NCI-H1048 (cell line): Measurements from ENCODE around the gene ADGRD1.
"Not testable (repeated sequence)": the region's sequence is repeated elsewhere in the genome, so short reads cannot be mapped to it uniquely, and the experiment has no call there.

ENCODE experiments used
- DNase-seq: peaks from one replicate; lab custom pipeline; 2025; lab: John Stamatoyannopoulos, UW

Gene ADGRD1

DNA sequence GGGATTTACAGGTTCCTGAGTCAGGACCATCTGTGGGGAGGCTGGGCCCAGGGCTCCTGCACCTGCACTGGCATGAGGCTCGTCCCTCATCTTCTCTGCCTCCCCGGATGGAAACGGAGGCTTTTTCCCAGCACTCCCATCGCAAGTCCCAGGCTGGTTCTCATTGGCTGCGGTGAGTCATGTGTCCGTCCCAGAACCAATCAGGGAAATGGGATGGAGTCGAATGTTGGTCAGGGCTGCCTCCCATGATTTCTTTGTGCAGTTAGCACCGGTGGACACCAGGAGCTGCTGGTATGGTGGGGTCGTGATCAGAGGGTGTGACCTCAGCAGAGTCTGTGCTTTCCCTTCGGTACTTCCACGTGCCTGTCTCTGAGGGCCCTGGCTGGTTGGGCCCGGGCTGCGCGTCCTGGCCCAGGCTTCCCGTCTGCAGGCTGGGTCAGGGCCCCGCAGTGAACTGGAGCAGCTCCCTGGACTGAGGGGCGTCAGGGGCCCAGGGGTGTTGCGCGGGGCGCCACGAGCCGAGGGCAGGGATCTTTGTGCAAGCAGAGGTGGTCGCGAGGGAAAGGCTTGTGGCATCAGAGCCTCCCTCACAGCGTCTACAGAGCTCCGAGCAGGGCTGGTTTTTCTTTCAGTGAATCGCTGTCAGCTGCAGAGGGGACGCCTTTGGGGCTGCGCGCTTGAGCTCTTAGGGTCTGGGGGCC, 168.1 kb downstream of the ADGRD1 start:
- DNase-seq, result no peak

- DNase-seq, result no peak
Observed at GRCh38 chr12:131122631-131123030, 168.9 kb downstream of the ADGRD1 start.

DNA sequence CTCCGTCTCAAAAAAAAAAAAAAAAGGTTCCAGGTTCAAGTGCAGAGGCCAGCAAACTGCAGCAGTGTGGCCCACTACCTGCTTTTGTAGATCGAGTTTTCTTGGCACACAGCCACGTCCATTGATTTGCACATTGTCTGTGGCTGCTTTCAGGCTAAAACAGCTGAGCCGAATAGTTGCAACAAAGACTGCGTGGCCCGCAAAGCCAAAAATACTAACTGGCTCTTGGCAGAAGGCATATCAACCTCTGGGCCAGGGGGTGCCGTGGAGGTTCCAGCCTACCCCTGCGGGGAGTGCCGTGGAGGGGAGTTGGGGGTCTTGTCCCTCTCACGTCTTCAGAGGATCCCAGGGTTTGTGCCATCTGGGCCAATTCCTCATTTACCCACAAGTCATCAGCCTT, 170.1 kb downstream of the ADGRD1 start:
- DNase-seq, result no peak

GRCh38 chr12:131124487-131125280, 171.0 kb downstream of the ADGRD1 start:
- DNase-seq, result no peak

- DNase-seq, result no peak
Observed at GRCh38 chr12:131126662-131127173, 173.0 kb downstream of the ADGRD1 start.

GRCh38 chr12:131128556-131128955, 174.8 kb downstream of the ADGRD1 start:
- DNase-seq, result no peak

DNA sequence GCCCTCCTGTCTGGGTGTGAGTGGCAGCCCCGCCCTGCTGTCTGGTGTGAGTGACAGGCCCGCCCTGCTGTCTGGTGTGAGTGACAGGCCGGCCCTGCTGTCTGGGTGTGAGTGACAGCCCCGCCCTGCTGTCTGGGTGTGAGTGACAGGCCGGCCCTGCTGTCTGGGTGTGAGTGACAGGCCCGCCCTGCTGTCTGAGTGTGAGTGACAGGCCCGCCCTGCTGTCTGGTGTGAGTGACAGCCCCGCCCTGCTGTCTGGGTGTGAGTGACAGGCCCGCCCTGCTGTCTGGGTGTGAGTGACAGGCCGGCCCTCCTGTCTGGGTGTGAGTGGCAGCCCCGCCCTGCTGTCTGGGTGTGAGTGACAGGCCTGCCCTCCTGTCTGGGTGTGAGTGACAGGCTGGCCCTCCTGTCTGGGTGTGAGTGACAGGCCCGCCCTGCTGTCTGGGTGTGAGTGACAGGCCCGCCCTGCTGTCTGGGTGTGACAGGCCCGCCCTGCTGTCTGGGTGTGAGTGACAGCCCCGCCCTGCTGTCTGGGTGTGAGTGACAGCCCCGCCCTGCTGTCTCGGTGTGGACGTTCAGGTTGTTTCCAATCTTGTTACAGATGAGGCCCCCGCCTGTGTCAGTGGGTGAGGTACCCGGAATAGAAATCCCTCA, 175.4 kb downstream of the ADGRD1 start:
- not testable (repeated sequence) for DNase-seq

GRCh38 chr12:131129839-131130238, 176.1 kb downstream of the ADGRD1 start:
- no peak for DNase-seq

DNA sequence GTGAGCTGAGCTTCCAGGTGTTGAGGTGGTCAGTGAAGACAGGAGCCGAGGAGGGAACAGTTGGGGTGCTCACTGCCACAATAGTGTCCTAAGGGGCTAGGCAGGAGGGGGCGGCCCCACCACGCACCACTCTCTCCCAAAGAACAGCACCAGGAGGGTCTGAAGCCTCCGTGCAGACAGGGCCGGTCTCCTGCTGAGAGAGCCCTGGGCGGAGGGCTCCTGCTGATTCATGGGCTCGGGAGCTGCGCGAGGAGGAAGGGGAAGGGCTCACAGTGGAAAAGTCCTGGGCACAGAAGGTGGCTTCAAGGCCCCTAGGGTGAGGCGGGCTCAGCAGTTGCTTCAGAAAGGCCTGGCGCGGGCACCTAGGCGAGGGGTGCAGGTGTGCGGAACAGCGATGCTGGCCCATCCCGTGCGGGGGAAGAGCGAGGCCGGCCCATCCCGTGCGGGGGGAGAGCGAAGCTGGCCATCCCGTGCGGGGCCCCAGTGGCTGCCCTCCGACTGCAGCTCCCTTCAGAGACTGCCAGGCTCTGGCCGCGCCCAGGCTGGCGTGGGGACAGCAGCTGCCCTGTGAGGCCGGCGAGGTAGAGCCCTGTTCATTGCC, 176.7 kb downstream of the ADGRD1 start:
- no peak for DNase-seq

DNA sequence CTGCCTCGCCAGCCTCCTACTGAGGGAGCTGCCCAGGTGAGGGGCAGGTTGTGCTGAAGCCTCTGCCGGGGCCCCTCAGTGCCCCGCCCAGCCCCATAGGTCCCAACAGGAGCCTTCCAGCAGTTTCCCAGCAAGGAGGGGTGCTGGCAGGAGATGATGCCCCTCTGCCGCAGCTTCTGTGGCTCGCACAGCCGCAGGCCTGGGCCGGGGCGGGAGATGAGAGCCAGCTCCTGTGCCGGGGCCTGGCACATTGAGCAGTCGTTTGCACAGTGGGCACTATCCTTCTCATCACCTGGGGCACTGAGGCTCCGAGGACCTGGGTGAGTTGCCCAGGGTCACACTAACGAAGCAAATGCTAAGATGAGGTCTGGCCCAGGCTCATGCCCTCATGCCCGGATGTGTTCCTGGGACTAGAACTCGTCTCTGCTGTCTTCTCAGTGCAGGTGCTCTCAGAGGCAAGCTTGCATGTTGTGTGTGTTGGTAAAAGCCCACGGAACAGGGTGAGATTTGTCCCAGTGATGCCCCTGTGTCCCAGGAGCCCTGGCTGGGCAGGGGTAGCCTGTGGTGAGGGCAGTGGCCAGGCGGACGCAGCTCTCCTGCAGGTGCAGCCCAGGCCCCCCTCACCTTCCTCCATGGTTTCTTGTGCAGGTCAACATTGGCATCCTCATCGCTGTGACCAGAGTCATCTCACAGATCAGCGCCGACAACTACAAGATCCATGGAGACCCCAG, 177.5 kb downstream of the ADGRD1 start:
- no peak for DNase-seq

DNA sequence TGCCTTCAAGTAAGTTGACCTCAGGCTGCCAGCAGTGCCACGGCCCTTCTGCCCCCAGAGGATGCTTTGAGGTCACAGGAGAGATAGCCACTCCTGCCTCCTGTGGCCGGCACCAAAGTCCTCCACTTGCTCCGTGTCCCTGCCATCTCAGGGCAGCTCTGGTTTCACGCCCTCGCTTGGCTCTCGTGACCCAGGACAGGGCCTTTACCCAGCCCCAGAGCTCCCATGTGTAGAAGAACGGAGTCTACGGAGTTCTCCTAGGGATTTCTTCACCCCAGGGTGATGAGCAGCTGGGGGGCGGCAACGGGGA, 178.1 kb downstream of the ADGRD1 start:
- DNase-seq, result no peak

DNA sequence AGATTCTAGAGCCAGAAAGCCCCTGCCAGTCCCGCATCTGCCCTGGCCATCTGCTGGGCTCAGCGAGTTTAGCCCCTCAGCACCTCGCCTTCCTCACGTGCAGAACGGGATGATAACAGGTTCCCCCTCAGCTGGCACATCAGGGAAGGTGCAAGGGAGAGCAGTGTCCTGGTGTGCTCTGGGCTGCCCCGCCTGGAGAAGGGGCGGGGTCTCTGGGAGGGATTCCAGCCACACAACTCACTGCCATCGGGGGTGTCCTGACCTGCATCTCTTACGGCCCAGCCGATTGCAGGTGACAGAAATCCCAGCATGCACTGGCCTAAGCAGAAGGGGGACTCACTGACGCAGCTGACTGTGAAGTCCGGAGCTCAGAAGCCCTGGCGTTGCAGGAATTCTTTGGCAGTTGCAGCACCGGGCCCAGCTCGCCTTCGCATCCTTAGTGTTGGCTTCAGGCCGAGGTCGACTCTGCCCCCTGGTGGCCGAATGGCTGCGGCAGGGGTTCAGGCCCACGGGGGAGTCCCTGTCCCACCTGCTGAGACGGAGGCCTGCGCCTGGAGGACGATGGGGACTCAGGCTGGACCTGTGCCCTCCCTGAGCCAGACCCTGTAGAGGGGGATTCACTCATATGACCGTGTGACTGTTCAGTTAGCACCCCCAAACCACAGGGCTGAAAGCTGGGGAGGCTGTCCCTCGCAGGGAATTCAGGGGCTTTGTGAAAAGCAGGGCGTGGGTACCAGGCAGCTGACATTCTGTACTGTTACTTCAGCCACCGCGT, 178.6 kb downstream of the ADGRD1 start:
- DNase-seq, result peak; percentile 19

DNA sequence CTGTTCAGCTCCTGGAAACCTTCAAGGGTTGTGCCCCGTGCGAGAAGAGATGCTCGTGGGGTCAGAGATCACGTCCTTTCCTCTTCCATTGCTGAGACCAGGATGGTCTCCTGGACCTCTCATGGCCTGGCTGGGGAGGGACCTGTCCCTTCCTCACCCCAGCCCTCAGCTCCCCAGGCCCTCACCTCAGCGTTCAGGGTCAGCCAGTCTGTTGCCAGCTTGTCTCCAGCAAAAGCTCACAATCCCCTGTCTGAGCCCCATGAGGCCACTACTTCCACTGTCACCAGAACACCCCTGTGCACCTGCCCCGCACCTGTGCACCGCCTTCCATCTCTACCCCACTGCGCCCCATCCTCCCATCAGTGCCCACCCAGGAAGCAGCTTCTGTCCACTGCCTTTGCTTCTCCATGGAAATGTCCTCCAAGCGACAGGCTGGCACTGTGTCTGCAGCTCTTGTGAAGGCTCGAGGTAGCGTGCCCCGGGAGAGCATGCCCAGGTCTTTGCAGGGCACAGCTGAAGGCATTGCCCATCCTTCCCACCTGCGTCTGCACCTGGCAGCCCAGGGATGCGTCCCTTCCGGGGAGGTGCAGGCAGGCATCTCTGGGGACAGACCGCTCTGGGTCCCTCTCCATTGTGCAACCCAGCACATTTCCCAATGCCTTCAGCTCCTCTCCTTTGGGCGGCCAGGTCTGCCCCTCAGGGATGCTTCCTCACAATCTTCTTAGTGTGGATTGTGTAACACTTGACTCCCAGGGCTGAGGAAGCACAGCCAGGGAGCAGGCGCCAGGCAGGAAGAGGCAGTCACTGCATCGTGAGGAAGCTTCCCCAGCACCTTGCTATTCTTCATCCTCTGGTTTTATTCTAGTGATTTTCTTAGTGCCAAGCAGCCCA, 179.6 kb downstream of the ADGRD1 start:
- no peak for DNase-seq

- no peak for DNase-seq
Observed at GRCh38 chr12:131133994-131134393, 180.3 kb downstream of the ADGRD1 start.

DNA sequence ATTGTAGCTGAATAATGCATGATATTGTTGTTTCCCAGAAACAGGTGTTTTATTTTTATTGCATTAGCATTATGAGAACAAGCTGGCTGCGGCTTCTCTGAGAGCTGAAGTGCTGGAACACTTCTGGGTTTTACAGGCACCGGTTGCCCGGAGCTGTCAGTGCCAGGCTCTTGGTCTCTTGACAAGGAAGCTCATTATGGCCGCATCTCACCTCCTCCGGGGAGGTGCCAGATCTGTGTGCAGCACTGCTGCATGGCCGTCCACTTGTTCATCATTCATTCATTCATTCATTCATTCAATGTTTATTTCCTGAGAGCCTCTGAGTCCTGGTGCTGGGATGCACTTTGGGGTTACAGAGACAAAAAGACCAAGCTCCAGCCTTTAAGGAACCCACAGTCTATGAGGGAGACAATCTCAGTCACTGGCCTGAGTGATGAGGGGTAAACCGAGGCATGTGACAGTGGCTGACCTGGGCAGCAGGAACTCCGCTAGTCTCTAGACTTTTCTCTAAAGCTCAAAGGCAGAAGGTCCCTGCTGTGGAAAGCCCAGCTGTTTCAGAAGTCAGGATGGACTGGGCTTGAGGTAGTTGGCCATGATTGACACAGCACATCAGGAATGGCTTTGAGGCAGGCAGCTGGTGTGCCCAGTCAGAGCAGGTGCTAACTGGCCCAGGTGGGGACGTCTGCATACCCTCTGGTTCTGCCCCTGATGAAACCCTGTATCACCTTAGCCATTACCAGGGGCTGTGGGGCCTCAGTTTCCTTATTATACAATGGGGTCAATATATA, 181.0 kb downstream of the ADGRD1 start:
- DNase-seq, result no peak

DNA sequence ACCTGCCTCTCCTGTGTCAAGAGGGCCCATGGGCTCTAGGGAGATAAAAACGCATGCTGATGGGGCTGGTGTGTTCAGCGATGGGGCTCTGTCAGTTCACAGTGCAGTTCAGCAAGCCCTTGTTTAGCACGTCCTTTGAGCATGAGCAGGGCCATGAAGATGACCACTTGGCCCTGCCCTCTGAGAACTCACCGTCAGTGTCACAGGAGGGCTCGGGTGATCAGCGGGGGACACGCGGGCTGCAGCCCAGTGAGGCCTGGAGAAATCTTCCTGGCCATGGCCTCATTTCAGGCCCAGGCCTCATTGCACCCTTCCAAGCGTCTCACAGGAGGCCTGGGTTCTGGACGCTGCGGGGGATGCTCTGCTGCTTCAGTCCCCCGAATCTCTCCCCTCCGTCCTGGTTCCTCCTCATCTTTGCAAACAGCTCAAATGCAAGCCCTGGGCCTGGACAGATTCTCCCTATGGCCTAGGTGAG, 181.6 kb downstream of the ADGRD1 start:
- no peak for DNase-seq

DNA sequence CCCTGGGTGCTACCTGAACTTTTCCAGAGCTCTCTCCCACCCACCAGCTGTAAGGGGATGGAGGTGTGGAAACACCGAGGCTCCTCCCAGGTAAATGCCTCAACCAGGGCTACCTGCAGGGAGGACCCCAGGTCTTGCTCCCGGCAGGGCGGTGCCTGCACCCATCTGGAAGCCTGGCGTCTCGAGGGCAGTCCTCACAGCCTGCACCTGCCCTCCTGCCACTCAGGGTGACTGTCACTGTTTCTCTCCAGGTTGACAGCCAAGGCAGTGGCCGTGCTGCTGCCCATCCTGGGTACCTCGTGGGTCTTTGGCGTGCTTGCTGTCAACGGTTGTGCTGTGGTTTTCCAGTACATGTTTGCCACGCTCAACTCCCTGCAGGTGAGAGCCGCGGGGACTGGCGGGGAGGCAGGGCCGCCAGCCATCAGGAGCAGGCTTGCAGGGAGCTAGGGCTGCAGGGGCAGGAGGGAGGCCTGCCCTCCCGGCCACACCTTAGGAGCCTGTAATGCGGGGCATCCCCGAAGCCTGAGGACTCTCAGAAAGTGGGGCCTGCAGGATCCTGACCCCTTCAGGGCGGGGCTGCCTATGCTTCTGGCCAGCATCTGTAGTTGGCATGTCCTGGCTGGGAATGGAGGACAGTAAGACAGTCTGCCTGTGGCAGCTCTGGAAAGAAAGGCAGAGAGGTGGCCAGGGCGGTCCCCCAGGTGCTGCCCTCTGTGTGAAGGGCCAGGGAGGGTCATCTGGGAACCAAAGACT, 182.3 kb downstream of the ADGRD1 start:
- DNase-seq, result no peak

- no peak for DNase-seq
Observed at GRCh38 chr12:131136539-131136872, 182.8 kb downstream of the ADGRD1 start.
